HG02763 (cell line): ENCODE data around the gene ADCY9.
A peak's percentile ranks its signal among the peaks of the same experiment; 100 is the strongest.
"Not testable (repeated sequence)": the region's sequence is repeated elsewhere in the genome, so short reads cannot be mapped to it uniquely, and the experiment has no call there.

Experiments
- ATAC-seq: cut with Tn5 transposase; IDR thresholded peaks from one replicate; pipeline ENCODE4 v1.9.1; 2021; ENCODE audit warnings: mild to moderate bottlenecking, moderate library complexity; ENCODE audit not compliant: unreplicated experiment

Gene ADCY9

DNA sequence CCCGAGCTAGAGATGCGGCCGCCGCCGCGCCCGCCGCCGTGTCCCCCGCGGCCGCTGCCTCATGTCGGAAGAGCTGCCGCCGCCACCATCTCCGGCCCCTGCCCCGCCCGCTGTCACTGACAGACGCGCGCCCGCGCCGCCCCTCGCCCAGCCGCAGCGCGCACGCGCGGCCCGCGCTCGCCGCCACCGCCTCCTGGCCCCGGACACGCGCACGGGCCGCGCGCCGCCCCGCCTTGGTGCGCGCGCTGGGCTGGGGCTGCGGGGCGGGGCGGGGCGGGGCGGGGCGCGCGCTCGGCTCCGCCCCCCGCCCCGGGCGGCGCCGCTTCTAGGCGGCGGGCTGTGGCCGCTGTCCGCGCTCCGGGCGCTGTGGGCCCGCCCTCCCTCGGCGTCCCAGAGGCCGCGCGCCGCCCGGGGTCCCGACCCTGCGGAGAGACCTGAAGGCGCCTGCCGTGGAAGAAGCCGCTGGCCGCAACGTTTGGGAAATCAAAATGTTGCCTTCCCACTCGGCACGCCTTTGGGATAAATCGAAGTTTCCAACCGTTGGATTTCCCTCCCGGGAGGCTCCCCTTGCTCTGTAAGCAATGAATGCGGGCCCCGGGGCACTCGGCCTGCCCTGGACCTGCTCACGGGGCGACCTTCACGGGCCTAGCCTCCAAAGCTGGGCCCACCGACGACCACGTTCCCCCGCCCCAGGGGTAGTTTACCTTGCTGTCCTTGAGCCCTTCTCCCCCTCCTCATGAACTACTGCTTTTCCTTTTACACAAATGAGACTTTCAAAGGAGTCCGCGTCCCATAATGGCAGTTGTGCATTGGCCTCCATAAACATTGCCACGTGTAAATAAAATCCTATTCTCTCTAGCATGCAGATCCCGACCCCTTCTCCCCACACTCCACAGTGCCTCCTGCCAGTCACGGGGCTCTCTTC, at the start of gene ADCY9:
Gene ADCY9, minus strand, starts transcription at position 118 of the 925 bp plus-strand sequence. CDS start 1,000 bp downstream, outside the sequence.
- ATAC-seq, result peak; percentile 65

DNA sequence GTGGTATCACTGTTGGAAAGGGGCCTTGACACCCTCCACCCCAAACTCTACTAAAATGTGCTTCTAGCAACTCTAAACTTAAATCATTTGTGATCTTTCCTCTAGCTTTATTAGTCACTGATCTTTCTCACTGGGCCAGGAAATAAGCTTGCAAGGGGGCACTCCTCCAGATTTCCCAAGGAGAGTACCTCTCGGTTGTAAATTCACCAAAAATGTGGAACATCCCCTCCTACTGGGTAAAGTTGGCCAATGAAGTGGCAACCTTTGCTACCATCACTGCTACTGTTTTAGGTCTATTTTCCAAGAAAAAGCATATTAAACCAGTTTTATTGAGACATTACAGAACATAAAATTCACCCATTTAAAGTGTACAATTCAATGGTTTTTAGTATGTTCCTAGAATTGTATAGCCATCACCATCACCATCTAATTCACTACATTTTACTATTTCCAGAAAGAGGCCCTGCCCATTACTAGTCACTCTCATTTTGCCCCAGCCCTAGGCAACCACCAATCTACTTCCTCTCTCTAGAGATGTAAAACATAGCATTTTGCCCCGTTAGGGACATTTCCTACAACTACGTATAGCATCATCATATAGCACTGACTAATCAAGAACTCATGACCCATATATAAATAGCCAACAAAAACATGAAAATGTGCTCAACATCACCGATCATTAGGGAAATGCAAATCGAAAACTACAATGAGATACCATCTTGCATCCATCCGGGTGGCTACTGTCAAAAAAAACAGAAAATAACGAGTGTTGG, 44.6 kb upstream of the ADCY9 start:
- ATAC-seq, result no peak

DNA sequence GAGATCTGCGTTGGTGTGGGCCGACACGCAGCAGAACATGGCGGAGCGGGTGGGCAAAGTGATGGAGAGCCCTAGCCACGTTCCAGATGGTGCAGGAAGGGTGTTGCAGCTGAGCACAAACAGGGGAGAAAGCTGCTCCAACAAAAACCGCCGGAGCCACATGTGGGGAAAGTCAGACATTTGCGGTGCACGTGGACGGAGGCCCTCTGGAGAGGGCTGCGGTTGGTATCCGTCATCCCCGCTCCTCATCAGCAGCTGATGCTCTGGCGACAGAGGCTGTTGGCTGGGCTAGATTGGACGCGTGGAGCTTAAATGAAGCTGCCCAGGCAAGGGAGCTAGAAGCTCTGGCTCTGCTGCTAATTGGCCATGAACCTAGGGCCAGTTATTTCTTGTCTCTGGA, 43.5 kb upstream of the ADCY9 start:
- no peak for ATAC-seq

DNA sequence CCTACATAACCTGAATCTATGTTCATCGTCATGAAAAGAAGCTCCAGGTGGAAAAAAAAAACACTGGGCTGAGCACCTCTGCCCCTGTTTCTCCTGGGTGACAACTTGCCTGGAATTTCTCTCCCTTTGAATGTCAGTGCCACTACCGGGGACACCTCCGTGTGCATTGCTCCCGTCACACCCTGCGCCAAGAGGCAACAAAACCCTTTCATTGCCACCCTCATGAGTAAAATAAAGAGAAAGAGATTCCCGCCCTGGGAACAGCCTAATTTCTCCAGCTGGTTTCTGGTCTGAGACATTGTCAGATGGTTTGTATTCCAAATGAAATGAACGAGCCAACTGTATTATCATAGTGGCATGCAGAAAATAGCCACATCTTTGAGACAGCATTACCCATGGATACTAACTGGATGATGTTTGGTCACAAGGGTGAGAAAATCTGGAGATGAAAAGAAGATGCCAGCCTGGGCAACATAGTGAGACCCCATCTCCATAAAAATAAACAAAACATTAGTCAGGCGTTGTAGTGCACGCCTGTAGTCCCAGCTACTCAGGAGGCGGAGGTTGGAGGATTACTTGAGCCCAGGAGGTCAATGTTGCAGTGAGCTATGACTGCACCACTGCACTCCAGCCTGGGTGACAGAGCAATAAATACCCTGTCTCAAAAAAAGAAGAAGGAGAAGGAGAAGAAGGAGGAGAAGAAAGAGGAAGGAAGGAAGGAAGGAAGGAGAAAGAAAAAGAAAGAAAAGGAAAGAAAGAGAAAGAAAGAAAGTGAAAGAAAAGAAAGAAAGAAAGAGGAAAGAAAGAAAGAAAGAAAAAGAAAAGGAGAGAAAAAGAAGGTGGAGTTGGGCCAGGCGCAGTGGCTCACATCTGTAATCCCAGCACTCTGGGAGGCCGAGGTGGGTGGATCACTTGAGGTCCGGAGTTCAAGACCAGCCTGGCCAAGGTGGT, 42.2 kb upstream of the ADCY9 start:
- ATAC-seq, result no peak

DNA sequence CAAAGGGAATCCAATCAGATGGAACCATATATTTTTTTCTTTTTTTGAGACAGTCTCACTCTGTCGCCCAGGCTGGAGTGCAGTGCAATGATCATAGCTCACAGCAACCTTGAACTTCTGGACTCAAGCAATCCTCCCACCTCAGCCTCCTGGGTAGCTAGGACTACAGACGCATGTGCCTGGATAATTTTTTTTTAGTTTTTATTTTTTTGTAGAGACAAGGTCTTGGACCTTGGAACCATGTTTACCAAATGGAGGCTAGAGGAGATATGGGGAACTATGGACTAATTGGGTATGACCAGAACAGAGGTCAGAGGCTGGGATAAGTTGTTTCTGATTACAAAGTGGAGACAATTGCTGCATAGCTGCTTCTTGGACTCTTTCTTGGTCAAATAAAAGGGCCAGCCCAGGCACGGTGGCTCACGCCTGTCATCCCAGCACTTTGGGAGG, 41.2 kb upstream of the ADCY9 start:
- no peak for ATAC-seq

DNA sequence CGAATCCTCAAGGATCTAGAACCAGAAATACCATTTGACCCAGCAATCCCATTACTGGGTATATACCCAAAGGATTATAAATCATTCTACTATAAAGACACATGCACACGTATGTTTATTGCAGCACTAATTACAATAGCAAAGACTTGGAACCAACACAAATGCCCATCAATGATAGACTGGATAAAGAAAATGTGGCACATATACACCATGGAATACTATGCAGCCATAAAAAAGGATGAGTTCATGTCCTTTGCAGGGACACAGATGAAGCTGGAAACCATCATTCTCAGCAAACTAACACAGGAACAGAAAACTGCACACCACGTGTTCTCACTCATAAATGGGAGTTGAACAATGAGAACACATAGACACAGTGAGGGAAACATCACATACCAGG, 40.3 kb upstream of the ADCY9 start:
- not testable (repeated sequence) for ATAC-seq

DNA sequence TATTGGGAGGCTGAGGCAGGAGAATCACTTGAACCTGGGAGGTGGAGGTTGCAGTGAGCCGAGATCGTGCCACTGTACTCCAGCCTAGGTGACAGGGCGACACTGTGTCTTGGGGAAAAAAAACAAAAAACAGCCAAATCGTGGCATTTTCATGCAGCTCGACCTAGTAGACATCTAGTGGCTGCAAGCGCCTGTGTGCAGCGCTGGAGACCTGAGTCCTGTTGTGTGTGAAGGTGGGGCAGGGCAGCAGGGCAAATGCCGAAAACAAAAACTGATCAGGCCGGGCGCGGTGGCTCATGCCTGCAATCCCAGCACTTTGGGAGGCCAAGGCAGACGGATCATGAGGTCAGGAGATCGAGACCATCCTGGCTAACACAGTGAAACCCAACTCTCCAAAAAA, 37.1 kb upstream of the ADCY9 start:
- ATAC-seq, result not testable (repeated sequence)

DNA sequence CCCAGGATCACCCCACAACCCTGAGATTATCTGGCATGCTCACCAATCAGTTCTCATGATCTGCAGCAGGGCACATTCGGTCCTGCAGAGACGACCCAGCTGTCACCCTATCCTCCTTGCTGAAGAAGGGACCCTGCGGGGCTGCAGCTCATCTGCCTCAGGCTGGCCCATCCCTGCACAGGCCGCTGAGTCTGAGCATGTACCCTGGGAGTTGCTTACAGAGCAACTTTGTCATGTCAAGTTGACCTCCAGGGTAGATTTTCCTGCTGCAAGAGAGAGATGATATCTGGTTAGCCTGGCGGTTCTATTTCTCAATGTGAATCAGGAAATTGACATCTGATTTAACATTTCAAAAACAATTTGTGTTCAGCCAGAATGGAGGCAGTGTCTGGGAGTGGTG, 36.0 kb upstream of the ADCY9 start:
- no peak for ATAC-seq

DNA sequence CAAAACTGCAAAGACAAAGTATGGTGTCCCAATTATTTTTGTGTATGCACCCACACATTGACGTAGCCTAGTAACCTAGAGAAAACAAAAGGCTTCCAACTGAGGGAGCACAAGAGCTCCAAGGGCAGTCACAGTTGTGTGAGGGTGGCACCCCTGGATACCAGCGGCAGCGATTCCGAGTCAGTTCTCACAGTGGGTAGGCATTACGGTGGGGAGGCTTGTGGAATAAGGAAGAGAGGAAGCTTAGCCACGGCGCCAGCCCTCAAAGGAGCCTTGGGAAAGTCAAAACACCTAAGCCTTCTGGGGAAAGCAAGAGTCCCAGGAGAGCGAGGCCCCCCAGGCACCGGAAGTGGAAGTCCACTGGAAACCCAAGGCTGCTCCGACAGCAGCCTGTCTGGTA, 31.0 kb upstream of the ADCY9 start:
- no peak for ATAC-seq

DNA sequence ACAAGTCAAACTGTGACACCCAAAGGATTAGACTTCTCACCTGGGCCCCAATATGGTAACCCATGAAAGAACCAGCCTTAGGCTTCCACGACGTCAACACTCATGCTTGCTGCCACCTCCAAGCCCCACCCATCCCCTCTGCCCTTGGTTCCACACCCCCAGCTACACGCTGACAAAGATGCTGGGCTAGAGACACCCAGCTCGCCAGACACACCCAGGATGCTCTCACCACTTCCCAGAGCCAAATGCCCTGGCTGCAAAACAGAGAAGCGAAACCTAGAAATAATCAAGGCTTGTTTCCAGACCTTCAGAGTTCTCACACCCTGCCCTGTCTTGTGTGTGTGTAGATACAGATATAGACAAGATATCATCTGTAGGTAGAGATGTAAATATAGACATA, 26.0 kb upstream of the ADCY9 start:
- no peak for ATAC-seq

DNA sequence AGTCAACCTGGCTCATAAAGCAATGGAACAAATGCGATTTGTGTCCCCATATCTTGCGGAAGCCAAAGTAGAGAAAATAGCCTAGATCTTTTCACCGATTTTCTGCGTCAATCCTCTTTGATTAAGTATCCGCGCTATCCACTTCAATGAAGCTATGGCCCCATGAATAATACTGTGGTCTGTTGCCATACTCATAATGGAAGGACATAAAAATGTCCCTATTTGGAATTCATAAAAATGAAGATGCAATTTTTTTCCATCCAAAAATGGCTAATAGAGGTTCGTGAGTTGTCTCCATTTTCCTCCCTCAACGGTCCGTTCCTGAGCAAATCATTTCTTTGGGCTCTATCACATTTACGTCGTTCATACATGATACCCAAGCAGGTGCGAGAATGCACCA, 25.4 kb upstream of the ADCY9 start:
- no peak for ATAC-seq

DNA sequence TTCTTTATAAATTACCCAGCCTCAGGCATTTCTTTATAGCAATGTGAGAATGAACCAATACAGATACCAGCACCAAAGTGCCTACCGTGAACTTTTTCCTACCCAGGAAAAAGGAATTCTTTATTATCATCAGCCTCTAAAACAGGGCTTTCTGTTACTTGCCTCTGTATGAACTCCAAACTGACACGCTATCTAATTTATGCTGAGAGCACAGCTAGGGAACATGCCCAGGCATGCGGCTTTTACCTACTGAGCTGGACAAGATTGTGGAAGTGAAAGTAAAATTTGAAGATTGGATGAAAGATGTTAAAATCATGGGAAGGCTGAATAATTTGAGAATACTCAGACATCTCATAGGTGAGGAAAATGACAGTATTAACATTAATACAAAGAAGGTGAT, 24.4 kb upstream of the ADCY9 start:
- no peak for ATAC-seq

DNA sequence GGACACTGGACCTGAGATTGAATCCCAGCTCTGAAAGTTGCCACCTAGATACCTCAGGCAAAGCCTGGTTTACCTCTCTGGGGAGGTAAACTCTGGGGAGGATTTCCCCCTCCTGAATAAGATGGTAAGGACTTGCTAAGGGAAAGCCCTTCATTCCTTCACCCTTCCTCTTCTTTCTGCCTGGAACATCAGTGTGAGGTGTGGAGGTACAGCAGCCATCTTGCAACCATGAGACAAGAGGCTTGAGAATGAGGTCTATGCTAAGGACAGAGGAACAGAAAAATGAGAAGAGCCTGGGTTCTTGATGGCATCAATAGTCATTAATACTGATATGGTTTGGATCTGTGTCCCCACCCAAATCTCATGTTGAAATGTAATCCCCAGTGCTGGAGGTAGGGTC, 23.7 kb upstream of the ADCY9 start:
- ATAC-seq, result no peak

DNA sequence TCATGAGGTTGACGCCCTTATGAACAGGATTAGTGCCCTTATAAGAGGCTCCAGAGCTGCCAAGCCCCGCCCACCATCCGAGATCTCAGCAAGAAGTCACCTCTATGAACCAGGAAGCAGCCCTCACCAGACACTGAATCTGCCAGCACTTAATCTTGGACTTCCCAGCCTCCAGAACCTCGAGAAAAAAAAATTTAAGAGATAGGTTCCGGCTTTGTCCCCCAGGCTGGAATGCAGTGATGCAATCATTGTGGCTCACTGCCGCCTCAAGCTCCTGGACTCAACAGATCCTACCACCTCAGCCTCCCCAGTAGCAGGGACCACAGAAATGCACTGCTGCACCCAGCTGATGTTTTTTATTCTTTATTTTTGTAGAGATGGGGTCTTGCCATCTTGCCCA, 22.5 kb upstream of the ADCY9 start:
- no peak for ATAC-seq

DNA sequence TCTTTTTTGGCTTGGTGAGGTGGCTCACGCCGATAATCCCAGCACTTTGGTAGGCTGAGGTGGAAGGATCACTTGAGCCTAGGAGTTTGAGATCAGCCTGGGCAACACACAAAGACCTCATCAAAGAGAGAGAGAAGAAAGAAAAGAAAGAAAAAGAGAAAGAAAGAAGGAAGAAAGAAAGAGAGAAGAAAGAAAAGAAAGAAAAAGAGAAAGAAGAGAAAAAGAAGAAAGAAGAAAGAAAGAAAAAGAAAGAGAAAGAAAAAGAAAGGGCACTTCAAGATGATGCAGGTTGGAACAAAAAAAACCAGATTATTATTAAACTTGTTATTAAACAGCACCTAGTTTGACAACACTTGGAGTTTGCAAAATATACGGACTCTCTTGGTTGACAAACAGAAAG, 21.2 kb upstream of the ADCY9 start:
- no peak for ATAC-seq

DNA sequence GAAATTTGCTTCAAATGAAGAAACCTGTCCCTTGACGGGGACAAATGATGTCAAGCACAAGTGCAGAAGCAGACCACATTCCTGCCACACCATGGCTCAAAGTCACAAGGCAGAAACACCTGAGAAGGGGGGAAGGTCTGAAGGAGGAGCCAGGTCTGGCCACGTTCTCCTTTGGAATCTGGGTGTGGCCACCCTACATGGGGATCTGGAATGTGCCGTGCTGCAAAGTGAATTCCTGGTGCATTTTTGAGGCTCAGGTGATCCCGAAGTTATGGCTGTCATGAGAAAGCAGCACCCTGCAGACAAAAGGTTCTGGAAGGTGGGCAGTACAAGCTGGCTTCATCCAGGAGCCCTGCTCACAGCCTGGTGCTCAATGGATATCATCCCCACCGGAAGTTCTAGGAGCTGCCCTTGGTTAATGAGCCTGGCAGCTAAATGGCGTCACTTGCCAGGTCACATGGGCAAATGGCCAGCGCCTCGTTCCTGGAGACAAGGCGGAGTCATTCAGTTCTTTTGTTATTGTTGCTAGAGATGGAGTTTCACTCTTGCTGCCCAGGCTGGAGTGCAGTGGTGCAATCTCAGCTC, 20.1 kb upstream of the ADCY9 start:
- no peak for ATAC-seq

DNA sequence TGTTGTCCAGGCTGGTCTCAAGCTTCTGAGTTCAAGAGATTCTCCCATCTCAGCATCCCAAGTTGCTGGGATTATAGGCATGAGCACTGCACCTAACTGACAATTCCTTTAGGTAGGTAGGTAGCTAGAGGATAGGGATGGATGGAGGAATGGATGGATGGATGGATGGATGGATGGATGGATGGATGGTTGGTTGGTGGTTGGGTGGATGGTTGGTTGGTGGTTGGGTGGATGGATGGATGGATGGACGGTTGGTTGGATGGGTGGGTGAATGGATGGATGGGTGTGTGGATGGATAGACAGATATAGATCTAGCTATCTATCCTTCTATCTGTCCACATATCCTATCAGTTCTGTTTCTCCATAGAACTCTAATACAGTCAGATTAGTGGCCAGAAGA, 19.3 kb upstream of the ADCY9 start:
- no peak for ATAC-seq

DNA sequence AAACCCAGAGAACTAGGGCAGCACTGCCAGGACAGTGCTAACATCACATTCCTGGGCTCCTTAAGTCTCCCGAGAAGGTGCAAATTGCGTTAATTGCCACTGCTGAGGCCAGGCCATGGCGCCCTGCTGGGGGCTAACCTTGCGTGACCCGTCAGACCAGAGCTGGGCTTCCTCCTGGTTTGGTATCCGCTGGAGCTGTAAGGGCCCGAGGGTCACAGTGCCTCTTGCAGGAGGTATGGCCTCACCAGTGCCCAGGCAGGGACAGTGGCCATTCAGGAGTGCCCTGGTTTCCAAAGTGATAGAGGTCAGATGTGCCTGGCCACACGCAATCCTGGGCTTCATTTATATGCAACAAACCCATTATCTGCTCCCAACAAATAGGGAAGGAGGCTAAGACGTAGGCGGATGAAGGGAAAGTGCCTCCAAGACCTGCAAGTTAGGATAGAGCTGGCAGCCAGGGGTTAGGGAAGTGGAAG, 17.7 kb upstream of the ADCY9 start:
- ATAC-seq, result no peak

DNA sequence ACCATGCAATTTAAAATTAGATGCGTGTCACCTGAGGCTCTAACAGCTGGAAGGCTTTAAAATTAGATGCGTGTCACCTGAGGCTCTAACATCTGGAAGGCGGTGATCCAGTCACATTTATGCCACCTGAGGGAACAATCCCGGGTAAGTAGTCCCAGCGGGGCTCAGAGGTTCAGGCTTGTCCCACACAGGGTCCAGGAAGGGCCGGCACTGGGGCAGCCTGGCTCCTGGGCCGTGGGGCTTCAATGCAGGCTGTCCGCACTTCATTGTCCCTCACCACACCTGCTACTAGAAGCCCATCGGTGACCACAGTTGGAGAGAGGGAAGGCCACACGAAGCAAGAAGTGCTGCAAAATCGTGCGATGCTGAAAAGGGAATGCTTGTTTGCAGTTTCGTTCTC, 15.4 kb upstream of the ADCY9 start:
- ATAC-seq, result no peak

DNA sequence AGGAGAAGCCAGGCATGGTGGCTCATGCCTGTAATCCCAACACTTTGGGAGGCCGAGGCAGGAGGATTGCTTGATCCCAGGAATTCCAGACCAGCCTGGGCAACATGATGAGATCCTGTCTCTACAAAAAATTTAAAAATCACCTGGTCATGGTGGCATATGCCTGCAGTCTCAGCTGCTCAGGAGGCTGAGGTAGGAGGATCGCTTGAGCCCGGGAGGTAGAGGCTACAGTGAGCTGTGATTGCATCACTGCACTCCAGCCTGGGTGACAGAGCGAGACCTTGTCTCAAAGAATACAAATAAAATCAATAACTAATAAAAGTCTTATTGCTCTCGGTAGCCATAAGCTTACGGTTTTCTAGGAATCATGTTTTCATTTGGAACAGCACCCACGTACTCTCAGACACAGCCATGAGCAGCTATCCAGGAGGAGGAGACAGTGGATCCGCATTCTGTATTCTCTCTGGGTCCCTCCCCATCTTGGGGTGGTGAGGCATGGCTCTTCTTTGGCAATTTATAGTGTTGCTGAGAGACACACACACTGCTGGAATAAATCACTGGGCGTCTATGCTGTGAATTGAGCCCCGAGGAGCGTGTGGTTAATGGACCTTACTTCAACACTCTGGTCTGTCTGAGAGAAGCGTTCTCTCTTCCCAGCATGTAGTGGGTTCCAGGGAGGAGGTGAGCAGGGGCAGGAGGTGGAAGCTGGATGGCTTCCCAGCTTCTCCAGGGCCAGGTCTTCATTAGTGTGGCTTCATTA, 8.5 kb upstream of the ADCY9 start:
- no peak for ATAC-seq
